COLO668 (cell line): Measurements from ENCODE around the gene TENM3.
"Not testable (repeated sequence)": the region's sequence is repeated elsewhere in the genome, so short reads cannot be mapped to it uniquely, and the experiment has no call there.

Experiments
- DNase-seq: peaks from one replicate; lab custom pipeline; 2025; ENCODE audit not compliant: unreplicated experiment; lab: John Stamatoyannopoulos, UW

The TENM3 gene

DNA sequence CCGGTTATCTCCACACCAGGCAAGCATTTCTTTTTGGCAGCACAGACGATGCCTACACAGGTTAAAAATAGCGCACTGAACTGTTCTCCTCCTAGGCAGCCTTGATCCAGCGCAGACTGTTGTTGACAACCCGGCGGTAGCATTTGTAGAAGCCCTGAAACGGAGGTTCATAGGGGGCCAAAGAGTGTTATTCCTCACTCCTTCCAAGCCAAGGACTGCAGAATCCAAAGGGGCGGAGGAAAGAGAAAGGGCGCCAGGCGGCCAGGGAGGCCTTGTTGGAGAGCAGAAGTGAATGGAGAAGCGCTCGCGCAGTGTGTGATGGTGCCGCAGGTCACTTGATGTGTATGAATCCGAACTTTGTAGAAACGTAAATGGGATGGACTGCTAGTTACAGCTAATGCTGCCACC is 82.7 kb downstream of the TENM3 start:
- no peak for DNase-seq

DNA sequence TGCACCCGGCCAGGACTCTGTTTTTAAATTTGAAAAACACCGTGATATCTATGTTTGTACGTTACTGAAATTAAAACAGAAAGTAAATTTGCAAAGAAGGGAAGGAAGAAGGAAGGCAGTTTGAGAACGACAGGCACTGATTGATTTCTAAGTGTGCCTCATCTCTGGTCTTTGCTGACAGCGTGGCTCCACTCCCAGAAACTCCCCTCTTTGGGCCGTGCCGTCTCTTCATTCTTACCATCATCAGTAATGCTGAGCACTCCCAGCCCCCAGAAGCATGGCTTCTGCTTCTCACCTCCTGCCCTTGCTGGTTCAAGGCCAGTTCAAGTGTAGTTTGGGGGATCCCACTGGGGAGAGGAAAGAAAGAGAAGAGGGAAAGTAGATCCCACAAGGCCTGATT is 85.3 kb downstream of the TENM3 start:
- DNase-seq = no peak

DNA sequence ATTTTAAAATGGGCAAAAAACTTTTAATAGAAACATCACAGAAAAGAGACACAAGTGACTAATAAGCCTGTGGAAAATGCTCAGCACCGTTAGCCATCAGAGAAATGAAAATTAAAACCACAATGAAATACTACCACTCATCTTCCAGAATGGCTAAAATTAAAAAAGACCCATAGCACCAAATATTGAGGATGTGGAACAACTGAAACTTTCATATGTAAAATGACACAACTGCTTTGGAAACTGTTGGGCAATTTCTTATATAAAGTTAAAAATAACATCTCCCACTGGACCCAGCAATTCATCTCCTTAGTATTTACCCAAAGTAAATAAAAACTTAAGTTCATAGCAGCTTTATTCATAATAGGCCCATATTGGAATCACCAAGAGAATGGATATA is 94.2 kb downstream of the TENM3 start:
- DNase-seq = no peak

DNA sequence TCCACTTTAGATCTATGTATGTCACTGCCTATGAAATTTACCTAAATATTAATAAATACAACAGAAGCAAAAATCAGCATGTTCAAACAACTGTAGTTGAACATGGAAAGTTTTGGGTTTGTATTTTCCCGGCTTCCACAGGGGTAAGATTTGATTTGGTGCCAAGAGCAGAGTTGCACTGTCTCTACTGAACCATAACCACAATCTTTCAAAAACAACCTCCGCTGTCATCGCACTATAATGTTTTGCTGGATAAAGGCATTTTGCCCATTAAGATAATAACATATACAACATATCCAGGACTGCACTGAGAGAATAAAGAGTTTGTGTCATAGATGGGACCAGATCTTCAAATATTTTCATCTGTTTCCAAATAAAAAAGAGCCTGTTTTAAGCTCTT is 94.9 kb downstream of the TENM3 start:
- DNase-seq = no peak

DNA sequence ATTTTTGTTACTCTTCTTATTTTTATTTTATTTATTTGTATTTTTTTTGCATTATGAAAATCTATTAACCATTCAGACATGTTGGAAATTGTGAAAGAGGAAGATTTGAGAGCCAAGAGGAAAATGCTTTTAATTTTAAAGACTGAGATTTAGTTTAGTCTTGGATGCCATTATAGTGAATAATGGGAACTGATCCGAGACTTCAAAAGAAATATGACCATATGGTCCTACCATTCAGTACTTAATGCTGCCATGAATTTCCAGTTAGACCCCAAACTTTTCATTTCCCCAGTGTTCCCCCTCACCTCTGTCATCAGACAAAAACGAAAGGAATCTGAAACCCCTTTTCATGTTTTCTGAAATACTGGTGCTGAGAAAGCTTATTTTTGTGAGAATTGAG is 95.5 kb downstream of the TENM3 start:
- DNase-seq = no peak

DNA sequence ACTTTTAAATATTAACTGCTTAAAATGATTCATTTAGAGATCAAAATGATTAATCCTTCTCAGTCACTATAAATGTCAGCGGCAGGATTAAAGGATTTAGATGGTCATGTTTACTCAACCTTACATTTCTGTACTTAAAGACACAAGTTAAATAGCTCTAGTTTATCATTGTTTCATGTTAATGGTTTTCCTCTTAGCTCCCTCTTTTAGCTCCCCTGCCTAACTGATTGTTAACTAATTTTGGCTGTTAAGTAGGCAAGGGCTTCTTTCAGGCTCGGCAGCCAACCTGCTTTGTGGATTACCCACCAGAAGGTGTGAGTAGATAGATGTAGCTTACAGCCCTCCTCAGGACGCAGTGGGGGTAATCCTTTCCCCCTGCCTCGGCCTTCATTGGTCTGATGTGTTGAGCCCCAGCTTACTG is 96.0 kb downstream of the TENM3 start:
- no peak for DNase-seq

DNA sequence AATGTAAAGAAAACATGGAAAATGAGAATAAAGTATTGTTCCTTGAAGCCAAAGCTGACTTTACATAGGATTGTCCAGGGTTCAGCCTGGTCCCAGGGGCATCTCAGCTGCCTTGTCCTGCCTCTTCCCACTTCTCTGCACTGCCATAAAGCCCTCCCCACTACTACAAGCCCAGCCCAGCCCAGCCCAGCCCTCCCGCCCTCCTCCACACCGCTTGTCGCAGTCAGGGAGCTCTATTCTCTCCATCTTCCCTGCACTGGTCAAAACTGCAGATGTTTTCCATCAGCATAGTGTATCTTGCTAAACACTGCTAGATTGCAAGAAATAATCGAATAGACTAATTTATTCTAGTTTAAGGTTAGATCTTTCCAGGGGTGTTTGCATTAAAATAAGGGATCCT is 100.3 kb downstream of the TENM3 start:
- DNase-seq = no peak

DNA sequence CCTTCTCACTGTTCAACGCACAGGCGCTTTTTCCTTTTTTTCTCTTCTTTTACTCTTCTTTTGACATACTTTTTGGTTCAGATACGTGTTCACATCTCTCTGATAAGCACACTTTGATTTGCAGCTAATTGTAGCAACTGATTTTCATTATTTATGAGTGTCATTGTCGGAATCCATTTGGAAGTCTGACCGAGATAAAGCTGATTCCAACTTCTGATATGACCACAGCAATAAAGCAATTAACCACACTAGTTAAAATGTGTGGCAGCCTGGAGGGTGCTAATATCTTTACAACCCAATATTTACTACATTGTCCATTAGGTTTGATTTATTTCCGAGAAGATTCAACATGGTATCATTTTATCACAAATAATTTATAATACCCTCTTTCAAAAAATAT is 101.8 kb downstream of the TENM3 start:
- no peak for DNase-seq

DNA sequence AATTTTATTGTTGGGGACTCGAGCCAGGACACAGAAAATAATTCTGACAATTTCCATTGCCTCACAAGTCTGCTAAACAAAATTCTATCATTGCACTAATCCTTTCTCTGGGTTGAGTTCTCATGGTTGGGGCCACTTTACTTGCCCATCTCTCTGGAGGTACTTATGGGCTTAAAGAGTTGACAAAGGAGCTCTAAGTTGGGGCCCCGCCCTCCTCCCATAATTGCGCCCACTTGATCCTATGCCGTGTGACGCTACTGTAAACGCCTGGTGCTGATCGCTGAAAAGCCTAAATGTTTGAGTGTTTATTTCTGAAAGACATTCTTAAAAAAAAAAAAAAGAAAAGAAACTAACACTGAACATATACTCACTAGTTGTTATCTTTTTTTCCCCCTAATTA is 103.0 kb downstream of the TENM3 start:
- DNase-seq = no peak

DNA sequence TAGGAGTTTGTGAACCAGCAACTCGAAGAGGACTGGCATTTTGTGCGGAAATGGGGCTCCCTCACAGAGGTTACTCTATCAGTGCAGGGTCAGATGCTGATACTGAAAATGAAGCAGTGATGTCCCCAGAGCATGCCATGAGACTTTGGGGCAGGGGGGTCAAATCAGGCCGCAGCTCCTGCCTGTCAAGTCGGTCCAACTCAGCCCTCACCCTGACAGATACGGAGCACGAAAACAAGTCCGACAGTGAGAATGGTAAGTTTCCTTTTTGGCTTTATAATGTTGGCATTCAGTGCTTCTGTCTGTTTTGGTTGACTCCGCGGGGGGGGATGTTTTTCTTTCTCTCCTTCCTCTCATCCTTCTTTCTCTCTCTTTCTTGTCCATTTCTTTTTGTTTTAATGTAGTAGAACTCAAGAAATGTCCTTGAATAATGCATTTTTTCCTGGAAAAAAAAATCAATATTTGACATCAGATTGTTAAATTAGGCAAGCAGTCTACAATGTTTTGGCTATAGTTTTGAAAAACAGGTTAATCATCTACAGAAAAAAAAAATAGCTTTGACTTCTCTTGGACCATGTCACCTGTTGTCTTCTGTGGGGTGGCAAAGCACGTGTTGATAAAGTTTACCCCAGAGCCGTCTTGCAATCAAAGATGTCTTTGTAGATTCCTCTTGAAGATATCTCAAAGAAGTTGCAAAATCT is 103.6 kb downstream of the TENM3 start:
- no peak for DNase-seq

DNA sequence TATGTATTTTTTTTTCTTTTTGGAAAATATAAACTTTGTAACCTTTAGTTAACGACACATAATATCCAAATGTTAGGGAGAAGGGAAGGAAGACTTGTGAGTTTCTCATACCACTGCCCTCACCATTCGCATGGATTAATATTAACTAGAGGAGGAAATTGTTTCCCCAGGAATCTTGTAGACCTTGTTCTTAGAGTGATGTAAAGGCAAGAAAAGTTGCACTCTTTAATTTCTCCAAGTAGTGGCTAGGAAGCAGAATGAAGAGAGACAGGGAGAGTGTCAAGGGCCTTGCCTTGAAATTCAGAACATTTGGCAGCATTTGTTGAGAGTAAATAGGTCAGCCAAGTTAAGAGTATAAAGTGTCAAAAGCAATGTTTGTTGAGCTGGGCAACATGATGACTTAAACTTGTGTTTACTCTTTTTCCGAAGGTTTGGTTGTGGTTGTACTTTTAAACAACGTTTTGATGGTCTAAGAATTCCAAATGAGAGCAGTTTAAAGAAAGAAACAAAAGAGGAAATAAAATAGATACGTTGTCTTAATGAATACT is 105.7 kb downstream of the TENM3 start:
- no peak for DNase-seq

DNA sequence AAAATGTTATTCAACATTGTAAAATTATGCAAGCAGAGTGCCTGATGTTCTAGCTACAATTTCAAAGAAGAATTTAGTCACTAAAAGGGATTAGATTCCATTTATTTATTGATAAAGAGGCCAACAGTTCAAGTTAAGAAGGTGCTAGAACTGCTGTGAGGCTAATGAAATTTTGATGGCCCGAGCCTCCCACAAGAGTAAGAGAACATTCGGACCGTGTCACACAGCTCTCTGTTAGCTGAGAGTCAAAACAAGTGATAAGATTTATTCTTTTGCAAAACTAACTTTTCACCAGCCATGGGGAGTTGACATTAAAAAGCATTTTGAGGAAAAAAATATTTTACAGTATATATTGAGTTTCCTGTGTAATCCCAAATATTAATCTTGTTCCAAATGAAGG is 106.8 kb downstream of the TENM3 start:
- no peak for DNase-seq

DNA sequence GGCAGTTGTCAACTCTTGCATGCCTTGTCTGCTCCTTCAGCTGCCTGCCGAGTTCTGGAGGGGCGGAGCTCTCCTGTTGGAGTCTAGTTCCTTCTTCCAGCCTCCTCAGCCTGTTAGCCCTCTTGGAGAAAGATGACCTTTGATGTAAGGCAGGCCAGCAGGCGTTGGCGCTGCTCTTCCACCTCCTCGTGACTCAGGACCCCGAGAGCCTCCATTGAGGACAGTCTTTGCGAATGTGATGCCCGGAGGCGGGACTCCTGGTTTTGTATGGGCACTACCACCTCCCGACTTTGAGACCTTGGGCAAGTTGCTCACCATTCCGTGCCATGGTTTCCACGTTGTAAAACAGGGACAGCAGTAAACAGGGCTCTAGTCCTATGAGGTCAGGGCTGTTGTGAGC is 108.3 kb downstream of the TENM3 start:
- no peak for DNase-seq

DNA sequence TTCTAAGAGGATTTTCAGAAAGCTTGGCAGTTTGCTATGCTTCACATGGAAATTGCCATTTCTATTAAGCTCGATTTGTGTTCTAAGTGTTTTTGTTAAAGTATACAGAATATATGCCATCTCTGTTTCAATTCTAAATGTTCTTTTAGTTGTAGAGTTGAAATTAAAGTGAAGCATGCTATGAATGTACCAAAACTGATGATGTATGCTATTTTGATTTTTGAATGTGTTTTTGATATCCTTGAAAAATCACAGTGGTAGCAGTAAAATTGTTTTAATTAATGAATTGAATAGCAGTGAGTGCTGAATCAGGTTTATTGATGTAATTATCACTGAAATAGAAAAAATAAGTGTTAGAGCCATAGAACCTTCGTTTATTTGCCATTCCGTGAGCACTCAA is 110.9 kb downstream of the TENM3 start:
- DNase-seq = no peak

DNA sequence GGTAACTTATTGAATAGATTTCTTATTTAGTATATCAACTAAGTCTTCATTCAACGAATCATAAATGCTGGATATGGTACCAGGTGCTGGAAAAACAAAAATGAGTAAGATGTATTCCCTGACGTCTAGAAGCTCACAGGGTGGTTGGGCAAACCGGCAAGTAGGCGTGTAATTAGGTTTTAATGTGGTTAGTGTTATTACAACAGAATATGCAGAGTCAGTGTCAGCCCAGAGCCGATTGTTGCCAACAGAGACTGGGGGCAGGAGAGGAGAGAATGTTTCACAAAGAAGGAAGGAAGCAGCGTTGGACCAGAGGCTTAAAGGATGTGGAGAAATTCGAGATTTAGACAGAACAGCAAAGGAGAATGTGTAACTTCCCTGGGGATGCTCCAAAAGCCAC is 111.7 kb downstream of the TENM3 start:
- DNase-seq = no peak

DNA sequence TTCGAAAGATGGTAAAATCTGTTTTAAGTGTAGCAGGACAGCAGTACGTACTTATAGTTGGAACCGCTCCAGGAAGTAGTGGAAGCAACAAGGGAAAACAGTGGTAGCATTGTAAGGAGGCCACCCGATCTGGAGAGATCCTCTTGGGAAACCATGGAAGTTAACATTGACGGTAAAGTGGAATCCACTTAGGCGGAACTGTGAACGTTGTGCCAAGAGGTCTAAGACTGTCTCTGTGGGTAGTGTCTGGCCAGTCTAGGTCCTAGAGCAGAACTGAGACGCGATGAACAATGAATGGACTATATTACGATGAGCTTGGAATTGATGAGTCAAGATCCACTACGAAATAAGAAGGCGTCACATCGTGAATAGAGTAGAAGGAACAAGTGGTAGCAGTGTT is 124.0 kb downstream of the TENM3 start:
- no peak for DNase-seq

DNA sequence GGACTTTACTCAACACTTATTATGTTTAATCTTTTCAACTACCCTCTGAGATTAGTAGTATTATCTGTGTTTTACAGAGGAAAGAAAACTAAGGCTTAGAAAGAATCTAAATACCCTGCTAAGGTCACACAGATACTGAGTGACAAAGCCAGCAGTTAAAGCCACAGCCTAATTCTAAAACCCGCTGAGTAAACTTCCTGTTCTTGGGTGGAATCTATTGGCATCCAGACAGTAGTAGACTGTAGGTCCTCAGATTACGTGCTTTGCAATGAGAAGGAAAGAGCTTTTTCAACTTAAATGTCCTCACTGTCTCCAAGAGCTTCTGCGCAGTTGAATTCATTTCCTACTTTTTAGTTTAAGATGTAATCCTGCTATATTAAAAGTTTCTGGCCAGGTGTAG is 126.0 kb downstream of the TENM3 start:
- no peak for DNase-seq

DNA sequence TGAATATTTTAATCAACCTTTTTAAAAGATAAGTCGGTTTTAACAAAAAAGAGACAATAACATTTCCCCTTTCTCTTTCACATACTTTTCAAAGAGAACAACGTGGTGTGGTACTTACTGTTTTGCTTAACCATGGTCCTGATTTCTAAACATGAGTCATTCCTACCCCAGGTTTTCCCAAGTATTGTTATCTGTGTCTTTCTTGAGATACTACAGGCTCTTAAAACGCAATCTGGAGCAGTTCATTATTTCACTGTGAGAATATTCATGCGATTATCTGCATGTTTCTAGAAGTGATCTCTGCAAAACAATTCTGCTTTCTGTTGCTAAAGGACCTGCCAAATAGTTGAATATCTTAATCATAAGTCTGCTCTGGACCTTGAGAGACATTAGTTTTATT is 127.3 kb downstream of the TENM3 start:
- DNase-seq = no peak

DNA sequence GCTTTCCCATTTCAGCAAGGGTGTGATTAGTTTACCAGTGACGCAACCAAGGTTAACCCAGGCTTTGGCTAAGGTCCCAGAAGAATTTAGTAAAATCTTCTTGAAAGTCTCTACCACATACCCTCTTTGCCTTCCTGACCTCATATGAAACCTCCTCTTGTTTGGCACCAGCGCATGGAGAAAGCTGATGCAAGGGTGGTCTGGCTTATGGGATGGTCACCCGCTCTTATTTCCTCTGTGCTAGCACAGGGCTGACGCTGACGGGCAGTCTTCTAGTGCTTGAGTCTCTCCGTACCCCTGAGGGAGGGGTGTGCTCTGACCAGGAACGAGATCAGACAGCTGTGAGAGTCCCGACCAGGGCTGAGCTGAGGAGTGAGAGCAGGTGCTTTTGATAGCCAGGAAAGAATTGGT is 137.6 kb downstream of the TENM3 start:
- no peak for DNase-seq

DNA sequence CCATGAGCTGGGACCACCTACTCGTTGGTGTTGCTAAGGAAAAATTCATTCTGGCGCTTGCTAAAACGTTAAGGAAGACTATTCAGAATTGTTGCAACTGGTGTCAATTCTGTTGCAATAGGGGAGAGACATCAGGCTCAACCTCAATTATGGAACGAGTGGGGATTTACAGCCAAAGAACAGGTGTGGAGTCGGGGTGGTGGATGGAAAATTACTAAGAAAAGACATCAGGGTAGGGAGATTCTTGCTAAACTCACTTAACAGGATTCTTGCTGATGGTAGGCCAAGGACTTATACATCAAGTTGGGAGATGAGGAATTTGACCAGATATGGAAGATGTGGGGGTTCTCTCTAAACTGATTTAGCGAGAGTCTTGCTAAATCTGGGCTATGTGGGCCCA is 139.7 kb downstream of the TENM3 start:
- DNase-seq = no peak

DNA sequence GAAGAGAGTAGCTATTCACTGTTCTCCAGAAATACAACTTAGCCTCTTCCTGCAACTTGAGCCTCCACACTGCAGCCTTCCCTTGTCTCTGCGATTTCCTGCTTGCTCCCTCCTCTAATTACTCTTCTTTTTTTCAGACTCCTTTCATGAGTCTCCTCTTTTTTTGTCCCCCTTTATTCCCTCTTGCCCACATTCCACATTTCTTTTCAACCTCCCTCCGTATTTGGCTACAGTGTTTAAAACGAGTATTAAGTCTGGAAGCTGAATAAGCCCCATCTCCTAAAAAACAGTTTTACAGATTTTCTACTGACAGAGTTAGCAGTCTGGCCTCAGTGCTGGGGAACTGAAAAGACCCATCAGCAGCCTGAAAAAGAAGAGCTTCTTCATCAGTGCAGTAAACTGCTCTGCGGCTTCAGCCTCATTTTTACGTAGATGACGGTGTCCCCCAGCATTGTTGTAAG is 141.5 kb downstream of the TENM3 start:
- DNase-seq = no peak

DNA sequence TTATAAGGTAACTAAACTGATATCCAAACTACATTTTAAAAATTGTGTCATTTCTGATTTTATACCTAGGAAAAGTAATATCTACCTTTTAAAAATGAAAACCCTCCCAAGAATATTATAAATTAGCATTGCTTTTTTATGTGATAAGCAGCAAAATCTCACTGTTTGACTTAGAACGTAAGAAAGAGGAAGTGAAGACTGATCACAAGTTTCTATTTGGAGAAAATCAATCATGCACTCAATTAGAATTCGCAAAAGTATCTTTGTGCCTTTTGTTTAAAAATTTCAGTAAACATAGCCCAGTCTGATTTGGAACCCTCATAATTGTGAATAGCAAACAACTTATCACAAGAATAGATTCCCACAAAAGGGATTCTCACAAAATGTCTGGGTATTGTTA is 142.7 kb downstream of the TENM3 start:
- DNase-seq = no peak

DNA sequence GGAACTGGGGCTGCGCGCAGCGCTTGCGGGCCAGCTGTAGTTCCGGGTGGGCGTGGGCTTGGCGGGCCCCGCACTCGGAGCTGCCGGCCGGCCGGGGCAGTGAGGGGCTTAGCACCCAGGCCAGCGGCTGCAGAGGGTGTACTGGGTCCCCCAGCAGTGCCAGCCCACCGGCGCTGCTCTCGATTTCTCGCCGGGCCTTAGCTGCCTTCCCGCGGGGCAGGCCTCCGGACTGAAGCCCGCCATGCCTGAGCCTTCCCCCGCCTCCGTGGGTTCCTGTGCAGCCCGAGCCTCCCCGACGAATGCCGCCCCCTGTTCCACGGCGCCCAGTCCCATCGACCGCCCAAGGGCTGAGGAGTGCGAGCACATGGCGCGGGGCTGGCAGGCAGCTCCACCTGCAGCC is 143.4 kb downstream of the TENM3 start:
- not testable (repeated sequence) for DNase-seq
